GM21515 (cell line): ENCODE results near the gene ARHGEF26.

Experiments used
- ATAC-seq: cut with Tn5 transposase; IDR thresholded peaks from one replicate; pipeline ENCODE4 v1.9.1; 2021; ENCODE audit not compliant: unreplicated experiment

Gene ARHGEF26

GRCh38 chr3:154195620-154196356 lies 74.6 kb downstream of the ARHGEF26 start:
- no peak for ATAC-seq

GRCh38 chr3:154197751-154198150 lies 76.6 kb downstream of the ARHGEF26 start:
- no peak for ATAC-seq

DNA sequence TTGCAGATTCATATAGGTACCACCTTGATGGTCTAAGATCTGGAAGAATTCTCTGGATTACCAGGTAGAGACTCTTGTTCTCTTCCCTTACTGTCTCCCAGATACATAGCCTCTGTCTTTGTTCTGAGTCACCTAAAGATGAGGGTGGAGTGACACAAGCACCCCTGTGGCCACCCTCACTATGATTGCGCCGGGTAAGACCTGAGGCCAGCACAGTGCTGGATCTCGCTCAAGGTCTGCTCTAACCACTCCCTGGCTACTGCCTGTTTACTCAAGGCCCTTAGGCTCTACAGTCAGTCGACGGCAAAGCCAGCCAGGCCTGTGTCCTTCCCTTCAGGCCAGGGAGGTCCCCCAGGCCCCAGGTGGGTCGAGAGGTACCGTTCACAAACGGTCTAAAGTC lies 88.3 kb downstream of the ARHGEF26 start:
- no peak for ATAC-seq

DNA sequence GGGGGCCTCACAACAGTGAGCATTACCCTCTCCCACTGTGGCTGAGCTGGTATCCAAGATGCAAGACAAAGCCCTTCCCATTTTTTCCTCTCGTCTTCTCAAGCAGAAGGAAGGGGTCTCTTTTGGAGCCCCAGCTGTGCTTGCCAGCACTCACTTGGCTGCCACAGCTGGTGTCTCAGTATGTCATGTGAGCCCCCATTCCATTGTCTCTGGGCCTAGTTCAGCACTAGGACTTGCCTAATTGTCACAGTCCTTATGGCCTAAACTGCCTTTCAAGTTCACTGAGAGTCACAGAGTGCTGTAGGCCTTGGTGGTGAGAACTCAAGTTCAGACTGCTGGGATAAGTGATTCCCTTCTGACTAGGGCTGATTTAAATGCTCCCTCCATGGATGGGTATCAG lies 89.8 kb downstream of the ARHGEF26 start:
- ATAC-seq, result no peak

DNA sequence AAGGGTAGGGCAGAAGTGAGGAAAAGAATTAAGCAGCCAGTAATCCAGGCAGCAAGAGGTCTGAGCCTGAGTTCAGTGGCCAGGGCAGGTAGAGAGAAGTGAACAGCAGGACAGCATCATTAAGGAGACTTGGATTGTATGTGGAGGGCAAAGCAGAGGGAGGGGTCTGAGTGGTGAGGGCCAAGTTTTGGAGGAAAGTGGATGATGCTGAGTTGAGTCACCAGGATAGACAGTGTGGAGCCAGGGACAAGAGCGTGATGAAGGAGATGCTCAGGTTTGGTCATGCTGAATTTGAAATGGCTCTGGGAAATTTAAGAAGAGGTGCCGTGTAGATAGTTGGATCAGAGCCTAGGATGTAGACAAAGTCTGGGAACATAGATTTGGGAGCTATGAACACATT lies 93.1 kb downstream of the ARHGEF26 start:
- no peak for ATAC-seq

DNA sequence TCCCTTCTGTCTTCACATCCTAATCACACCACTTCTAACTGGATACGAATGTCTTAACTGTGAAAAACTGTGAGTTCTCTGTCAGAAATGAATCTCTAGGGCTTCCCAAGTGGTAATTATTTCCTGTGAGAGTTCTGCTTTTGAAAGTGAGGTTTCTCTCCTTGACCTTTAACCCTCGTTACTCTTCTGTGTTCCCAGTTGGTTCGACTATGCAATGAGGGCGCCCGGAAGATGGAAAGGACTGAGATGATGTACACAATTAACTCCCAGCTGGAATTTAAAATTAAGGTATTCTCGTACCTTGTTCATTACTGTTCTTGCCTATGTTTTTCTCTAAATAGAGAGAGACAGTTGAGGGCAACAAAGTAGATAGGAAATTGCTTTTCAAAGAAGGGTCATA lies 96.5 kb downstream of the ARHGEF26 start:
- ATAC-seq, result no peak

- no peak for ATAC-seq
Measured at GRCh38 chr3:154218728-154219127, 97.5 kb downstream of the ARHGEF26 start.

- no peak for ATAC-seq
Measured at GRCh38 chr3:154220462-154220861, 99.3 kb downstream of the ARHGEF26 start.

- ATAC-seq, result no peak
Measured at GRCh38 chr3:154223519-154223918, 102.3 kb downstream of the ARHGEF26 start.

GRCh38 chr3:154224366-154224765 lies 103.2 kb downstream of the ARHGEF26 start:
- no peak for ATAC-seq

GRCh38 chr3:154224866-154225265 lies 103.7 kb downstream of the ARHGEF26 start:
- no peak for ATAC-seq

DNA sequence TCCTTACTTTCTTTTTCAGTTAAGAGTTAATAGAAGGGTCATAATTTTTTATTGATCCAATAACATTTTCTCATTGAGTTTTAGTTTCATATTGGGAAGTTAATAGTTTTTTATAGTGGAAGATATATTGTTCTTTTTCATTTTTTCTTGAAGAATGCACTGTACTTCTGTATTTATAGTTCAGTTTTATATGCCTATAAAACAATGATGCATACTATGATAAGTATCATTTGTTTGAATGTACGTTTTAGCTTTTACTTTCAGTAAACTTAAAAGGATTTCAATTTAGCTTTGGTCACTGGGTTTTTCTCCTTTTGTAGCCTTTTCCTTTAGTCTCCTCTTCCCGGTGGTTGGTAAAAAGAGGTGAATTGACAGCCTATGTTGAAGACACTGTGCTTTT lies 104.3 kb downstream of the ARHGEF26 start:
- no peak for ATAC-seq

GRCh38 chr3:154227531-154227930 lies 106.3 kb downstream of the ARHGEF26 start:
- no peak for ATAC-seq

GRCh38 chr3:154228561-154229216 lies 107.5 kb downstream of the ARHGEF26 start:
- ATAC-seq, result no peak

GRCh38 chr3:154229217-154229590 lies 108.0 kb downstream of the ARHGEF26 start:
- no peak for ATAC-seq

- no peak for ATAC-seq
Measured at GRCh38 chr3:154235330-154235729, 114.1 kb downstream of the ARHGEF26 start.

- ATAC-seq, result no peak
Measured at GRCh38 chr3:154236331-154236730, 115.1 kb downstream of the ARHGEF26 start.

DNA sequence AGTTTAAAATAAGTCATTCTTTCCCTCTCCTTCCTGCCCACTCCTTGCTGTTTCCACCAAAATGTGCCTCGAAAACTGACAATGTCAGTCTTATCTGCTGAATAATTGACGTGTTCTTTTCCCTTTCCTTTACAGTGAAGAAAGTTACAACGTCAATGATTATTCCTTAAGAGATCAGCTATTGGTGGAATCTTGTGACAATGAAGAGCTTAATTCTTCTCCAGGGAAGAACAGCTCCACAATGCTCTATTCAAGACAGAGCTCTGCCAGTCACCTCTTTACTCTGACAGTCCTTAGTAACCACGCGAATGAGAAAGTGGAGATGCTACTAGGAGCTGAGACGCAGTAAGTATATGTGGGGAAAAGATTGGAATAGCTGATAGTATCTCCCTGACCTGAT lies 119.0 kb downstream of the ARHGEF26 start:
- no peak for ATAC-seq

DNA sequence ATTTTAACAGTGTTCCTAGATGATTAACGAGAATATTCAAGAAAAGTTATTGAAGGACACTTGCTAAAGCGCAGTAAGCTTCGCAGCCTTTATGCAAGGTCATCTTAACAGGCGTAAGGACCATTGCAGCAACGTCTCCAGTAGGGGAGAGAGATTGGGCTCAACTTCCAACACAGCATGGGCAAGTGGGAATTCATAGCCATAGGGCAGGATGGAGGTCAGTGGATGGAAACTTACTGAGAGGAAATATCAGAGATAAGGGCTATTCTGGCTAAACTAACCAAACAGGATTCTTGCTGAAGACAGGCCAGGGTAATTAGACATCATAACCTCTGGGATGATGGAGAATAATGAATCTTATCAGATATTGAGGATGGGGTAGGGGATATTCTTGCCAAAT lies 120.3 kb downstream of the ARHGEF26 start:
- no peak for ATAC-seq

DNA sequence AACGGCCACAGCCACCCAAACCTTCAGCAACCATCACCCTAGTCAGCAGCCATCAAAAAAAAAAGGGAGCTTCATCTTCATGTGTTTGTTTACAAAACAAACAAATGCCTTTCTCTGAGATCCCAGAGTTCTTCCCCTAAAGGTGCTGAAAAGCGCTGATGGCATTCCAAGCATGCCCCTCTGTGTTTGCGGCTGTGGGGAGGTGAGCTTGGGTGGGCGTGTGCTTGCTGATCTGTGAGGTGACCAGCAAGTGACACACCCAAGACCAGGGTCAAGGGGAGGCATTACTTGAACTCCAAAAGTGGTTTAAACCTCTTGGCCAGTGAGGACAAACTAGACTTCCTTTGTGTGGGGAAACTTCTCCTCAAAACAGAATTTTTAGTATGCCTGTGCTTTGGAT lies 121.6 kb downstream of the ARHGEF26 start:
- ATAC-seq, result no peak

GRCh38 chr3:154243353-154243752 lies 122.2 kb downstream of the ARHGEF26 start:
- no peak for ATAC-seq

- ATAC-seq, result no peak
Measured at GRCh38 chr3:154244644-154245043, 123.5 kb downstream of the ARHGEF26 start.
